HTERT RPE-1 (cell line): ENCODE measurements around the gene PPP1R15B.

ENCODE experiments used
- in situ Hi-C: fragments of 300-500 bp; cut with MboI; formaldehyde crosslinking; loops from 4 replicates; pipeline ENCODE4 v1.14.3; 2020; ENCODE audit warnings: low sequenced_read_pairs

Gene PPP1R15B

GRCh38 chr1:204367956-204368355, 43.7 kb downstream of the PPP1R15B start:
- in situ Hi-C loops, result loop anchor here (25.0 kb wide), 1 partner anchor 206 kb away; the partner anchor contains the start of genes ETNK2 and REN

- in situ Hi-C loops, result loop anchor here (25.0 kb wide), 1 partner anchor 205 kb away; the partner anchor contains the start of genes ETNK2 and REN
Observed at GRCh38 chr1:204367193-204367858, 44.3 kb downstream of the PPP1R15B start.

GRCh38 chr1:204366759-204367158, 44.9 kb downstream of the PPP1R15B start:
- in situ Hi-C loops, result loop anchor here (25.0 kb wide), 1 partner anchor 204 kb away; the partner anchor contains the start of genes ETNK2 and REN

GRCh38 chr1:204363335-204364114, 48.1 kb downstream of the PPP1R15B start:
- in situ Hi-C loops, result loop anchor here (25.0 kb wide), 1 partner anchor 201 kb away; the partner anchor contains the start of genes ETNK2 and REN

- in situ Hi-C loops, result loop anchor here (25.0 kb wide), 1 partner anchor 201 kb away; the partner anchor contains the start of genes ETNK2 and REN
Observed at GRCh38 chr1:204362984-204363334, 48.7 kb downstream of the PPP1R15B start.

GRCh38 chr1:204361781-204362180, 49.8 kb downstream of the PPP1R15B start:
- in situ Hi-C loops, result loop anchor here (25.0 kb wide), 1 partner anchor 199 kb away; the partner anchor contains the start of genes ETNK2 and REN

- in situ Hi-C loops, result loop anchor here (25.0 kb wide), 1 partner anchor 199 kb away; the partner anchor contains the start of genes ETNK2 and REN
Observed at GRCh38 chr1:204361341-204361771, 50.3 kb downstream of the PPP1R15B start.

GRCh38 chr1:204360314-204360713, 51.3 kb downstream of the PPP1R15B start:
- in situ Hi-C loops, result loop anchor here (25.0 kb wide), 1 partner anchor 198 kb away; the partner anchor contains the start of genes ETNK2 and REN

GRCh38 chr1:204359474-204360255, 52.0 kb downstream of the PPP1R15B start, which contains the start of gene PLEKHA6:
Gene PLEKHA6 (minus strand): TSS chr1:204359929. CDS start chr1:204273727, 86,202 bp downstream.
- in situ Hi-C loops, result loop anchor here (25.0 kb wide), 1 partner anchor 197 kb away; the partner anchor contains the start of genes ETNK2 and REN

GRCh38 chr1:204359131-204359473, 52.5 kb downstream of the PPP1R15B start:
- in situ Hi-C loops, result loop anchor here (25.0 kb wide), 1 partner anchor 197 kb away; the partner anchor contains the start of genes ETNK2 and REN

- in situ Hi-C loops, result loop anchor here (25.0 kb wide), 1 partner anchor 196 kb away; the partner anchor contains the start of genes ETNK2 and REN
Observed at GRCh38 chr1:204358605-204359004, 53.0 kb downstream of the PPP1R15B start.

GRCh38 chr1:204357551-204358490, 53.8 kb downstream of the PPP1R15B start:
- in situ Hi-C loops, result loop anchor here (25.0 kb wide), 1 partner anchor 196 kb away; the partner anchor contains the start of genes ETNK2 and REN

GRCh38 chr1:204356997-204357396, 54.6 kb downstream of the PPP1R15B start:
- in situ Hi-C loops, result loop anchor here (25.0 kb wide), 1 partner anchor 195 kb away; the partner anchor contains the start of genes ETNK2 and REN

- in situ Hi-C loops, result loop anchor here (25.0 kb wide), 1 partner anchor 194 kb away; the partner anchor contains the start of genes ETNK2 and REN
Observed at GRCh38 chr1:204355913-204356312, 55.7 kb downstream of the PPP1R15B start.

- in situ Hi-C loops, result loop anchor here (25.0 kb wide), 1 partner anchor 192 kb away; the partner anchor contains the start of genes ETNK2 and REN
Observed at GRCh38 chr1:204354579-204354978, 57.0 kb downstream of the PPP1R15B start.
